Measurements from ENCODE around the gene PLAC9. TPM values are rescaled to one million over a fixed set of nuclear protein-coding genes. Genes with fewer than 3 reads are reported as not detected.
A peak's percentile ranks its signal among the peaks of the same experiment; 100 is the strongest.

Gene PLAC9
- total RNA-seq, 2 donors from 2014 or later, result 42.7 to 123 TPM

GRCh38 chr10:80148166-80148805 is 15.8 kb downstream of the PLAC9 start:
- ATAC-seq (ENCODE audit: insufficient number of reproducible peaks, low FRiP score, low read depth), result no peak
- peak overlapping the region in 1 of 2 donors; percentile 18 for H3K27ac ChIP-seq
- H3K36me3 ChIP-seq, result peaks cover 18% of the 10 kb centered on the region

GRCh38 chr10:80149123-80149522 is 16.6 kb downstream of the PLAC9 start:
- Histone ChIP-seq H3K4me3 (no peak overlapping the region), H3K27ac (no peak overlapping the region), H3K27me3 (replicated peaks; ENCODE audit: insufficient read depth) (no peaks in the 10 kb centered on the region), H3K4me1 (ENCODE audit: control insufficient read depth in 1 of 2, low read depth in 2 of 2) (peaks cover 6 to 18% of the 10 kb centered on the region in 2 donors), H3K9me3 (no peaks in the 10 kb centered on the region), H3K36me3 (peaks cover 18% of the 10 kb centered on the region)
- ATAC-seq (ENCODE audit: insufficient number of reproducible peaks, low FRiP score, low read depth) (no peak), DNase-seq (ENCODE audit: low spot score) (no peak)
- no peak for TF ChIP-seq CTCF (IDR thresholded peaks at IDR 0.05)

More at GRCh38 chr10:80148166-80148805, 15.8 kb downstream of the PLAC9 start:
- DNase-seq (ENCODE audit: low spot score), result no peak
- Histone ChIP-seq H3K4me1 (ENCODE audit: control insufficient read depth in 1 of 2, low read depth in 2 of 2) (peaks cover 11 to 19% of the 10 kb centered on the region in 2 donors), H3K9me3 (no peaks in the 10 kb centered on the region), H3K27me3 (replicated peaks; ENCODE audit: insufficient read depth) (no peaks in the 10 kb centered on the region), H3K4me3 (no peak overlapping the region)
- TF ChIP-seq CTCF (IDR thresholded peaks at IDR 0.05), result no peak

GRCh38 chr10:80150172-80150571 is 17.6 kb downstream of the PLAC9 start:
- DNase-seq (ENCODE audit: low spot score), result no peak

DNA sequence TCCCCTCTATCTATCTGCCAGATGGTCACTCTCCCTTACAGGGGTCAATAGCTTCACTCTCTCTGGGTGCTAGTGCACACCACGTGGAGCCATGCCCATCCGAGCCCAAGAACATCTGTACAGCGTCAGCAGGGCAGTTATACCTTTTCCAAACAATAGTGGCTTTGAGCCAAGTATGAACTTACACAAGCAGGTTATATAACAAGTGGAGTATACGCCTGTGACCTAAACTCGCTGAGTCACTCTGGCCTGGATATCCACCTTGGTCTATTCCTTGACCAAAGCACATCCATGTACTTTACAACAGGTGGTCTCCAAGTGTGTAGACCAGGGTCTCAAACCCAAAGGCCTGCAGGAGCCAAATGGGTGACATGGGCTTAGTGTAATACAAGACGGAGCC is 20.3 kb downstream of the PLAC9 start:
- Histone ChIP-seq H3K27me3 (replicated peaks; ENCODE audit: insufficient read depth) (no peaks in the 10 kb centered on the region), H3K4me1 (ENCODE audit: control insufficient read depth in 1 of 2, low read depth in 2 of 2) (peaks cover 30 to 39% of the 10 kb centered on the region in 2 donors), H3K27ac (peak overlapping the region; percentile 25 to 57), H3K9me3 (no peaks in the 10 kb centered on the region), H3K4me3 (no peak overlapping the region), H3K36me3 (peaks cover 31% of the 10 kb centered on the region)
- no peak for TF ChIP-seq CTCF (IDR thresholded peaks at IDR 0.05)
- ATAC-seq (ENCODE audit: insufficient number of reproducible peaks, low FRiP score, low read depth), result no peak
- no peak for DNase-seq (ENCODE audit: low spot score)

More at GRCh38 chr10:80150172-80150571, 17.6 kb downstream of the PLAC9 start:
- H3K4me1 ChIP-seq (ENCODE audit: control insufficient read depth in 1 of 2, low read depth in 2 of 2), result peaks cover 7 to 19% of the 10 kb centered on the region in 2 donors
- no peak overlapping the region for H3K4me3 ChIP-seq
- H3K9me3 ChIP-seq, result no peaks in the 10 kb centered on the region
- H3K36me3 ChIP-seq, result peaks cover 18% of the 10 kb centered on the region
- no peak for TF ChIP-seq CTCF (IDR thresholded peaks at IDR 0.05)
- ATAC-seq (ENCODE audit: insufficient number of reproducible peaks, low FRiP score, low read depth), result no peak
- H3K27me3 ChIP-seq (replicated peaks; ENCODE audit: insufficient read depth), result no peaks in the 10 kb centered on the region
- no peak overlapping the region for H3K27ac ChIP-seq

- DNase-seq (ENCODE audit: low spot score), result no peak
- ATAC-seq (ENCODE audit: insufficient number of reproducible peaks, low FRiP score, low read depth), result no peak
- Histone ChIP-seq H3K27ac (peak overlapping the region; percentile 25 to 88), H3K4me1 (ENCODE audit: control insufficient read depth in 1 of 2, low read depth in 2 of 2) (peaks cover 36 to 45% of the 10 kb centered on the region in 2 donors), H3K4me3 (no peak overlapping the region), H3K27me3 (replicated peaks; ENCODE audit: insufficient read depth) (no peaks in the 10 kb centered on the region), H3K9me3 (no peaks in the 10 kb centered on the region), H3K36me3 (peaks cover 34% of the 10 kb centered on the region)
- TF ChIP-seq CTCF (IDR thresholded peaks at IDR 0.05), result no peak
Observed at GRCh38 chr10:80153460-80153859, 20.9 kb downstream of the PLAC9 start.

Measured in thoracic aorta (tissue), 2 donors.